Left kidney (tissue), 2 donors: ENCODE results near the gene CFI. TPM values are rescaled to one million over a fixed set of nuclear protein-coding genes. Genes with fewer than 3 reads are reported as not detected.

Experiments used
- DNase-seq: peaks from one replicate; pipeline ENCODE4 v3.0.0-alpha.2; 2013
- polyA plus RNA-seq: library from polyadenylated mRNA; unstranded; fragments of 120-200 nt; gene quantifications from one replicate; pipeline ENCODE4 v1.2.1, GENCODE V29; 2013; ENCODE audit not compliant: insufficient read length

The CFI gene
- polyA plus RNA-seq, 1 donor = 105 TPM

- DNase-seq = no peak
These were observed 68.1 kb downstream of the CFI start for GRCh38 chr4:109733728-109734127.

- DNase-seq = no peak
These were observed 70.9 kb downstream of the CFI start for GRCh38 chr4:109730619-109731545.

GRCh38 chr4:109729718-109730618 is 71.8 kb downstream of the CFI start, which contains the start of gene PLA2G12A:
Gene PLA2G12A, minus strand, starts transcription at chr4:109730070. Its CDS starts 261 bp downstream, at chr4:109729809.
- peak; percentile 74 for DNase-seq

- peak; percentile 25 for DNase-seq
These were observed 72.6 kb downstream of the CFI start for GRCh38 chr4:109729117-109729717.

- DNase-seq = no peak
These were observed 73.4 kb downstream of the CFI start for GRCh38 chr4:109728385-109728784.

- no peak for DNase-seq
These were observed 78.7 kb downstream of the CFI start for GRCh38 chr4:109723110-109723509.

- no peak for DNase-seq
These were observed 79.4 kb downstream of the CFI start for GRCh38 chr4:109722357-109722756.

GRCh38 chr4:109721033-109721432 is 80.8 kb downstream of the CFI start:
- no peak for DNase-seq

GRCh38 chr4:109719604-109720003 is 82.2 kb downstream of the CFI start:
- no peak for DNase-seq

GRCh38 chr4:109718759-109719158 is 83.0 kb downstream of the CFI start:
- no peak for DNase-seq

GRCh38 chr4:109713500-109713899 is 88.3 kb downstream of the CFI start:
- DNase-seq = no peak

GRCh38 chr4:109708990-109709389 is 92.8 kb downstream of the CFI start:
- no peak for DNase-seq

- DNase-seq = no peak
These were observed 93.4 kb downstream of the CFI start for GRCh38 chr4:109708435-109708834.

- DNase-seq = peak; percentile 40
These were observed 98.0 kb downstream of the CFI start for GRCh38 chr4:109703664-109704361.

- DNase-seq = peak; percentile 79
These were observed 98.7 kb downstream of the CFI start, which contains the start of gene CASP6 for GRCh38 chr4:109702950-109703663. Gene CASP6, minus strand, starts transcription at chr4:109703445. Its CDS starts 50 bp downstream, at chr4:109703395.

- DNase-seq = peak; percentile 27
These were observed 100.0 kb downstream of the CFI start for GRCh38 chr4:109701566-109702410.

- DNase-seq = no peak
These were observed 102.1 kb downstream of the CFI start for GRCh38 chr4:109699553-109700225.

- no peak for DNase-seq
These were observed 103.1 kb downstream of the CFI start for GRCh38 chr4:109698656-109699055.

GRCh38 chr4:109691411-109691920 is 110.3 kb downstream of the CFI start:
- DNase-seq = no peak
